ENCODE data around the gene ZNF784. TPM values are rescaled to one million over a fixed set of nuclear protein-coding genes. Genes with fewer than 3 reads are reported as not detected.

Gene ZNF784
- total RNA-seq, 1 experiment from 2014 or later, result 9.9 TPM

GRCh38 chr19:55606471-55606787, 17.9 kb downstream of the ZNF784 start:
- Mint-ChIP-seq H3K36me3 (peaks cover 22% of the 10 kb centered on the region), H3K27me3 (ENCODE audit: low read depth) (no peaks in the 10 kb centered on the region), H3K27ac (peak overlapping the region; percentile 99), H3K9me3 (no peaks in the 10 kb centered on the region), H3K4me3 (peak overlapping the region; percentile 98), H3K4me1 (peaks cover 21% of the 10 kb centered on the region)
- DNase-seq (ENCODE audit: low spot score) (no peak), ATAC-seq (no peak)
- no peak for TF ChIP-seq TCF7 (CRISPR knock-in tag; IDR thresholded peaks at IDR 0.05; ENCODE audit: low read depth)
- ChIA-PET CTCF (interaction anchor here (0.5 to 4.4 kb wide), 38 partner anchors 9 to 515 kb away, joined by 3 to 55 read pairs (median 5); partner anchors contain the start of genes CCDC106, ISOC2, U2AF2 and ZNF579), POLR2A (interaction anchor here (0.8 to 1.9 kb wide), 7 partner anchors 14 to 110 kb away, joined by 3 to 10 read pairs (median 5); partner anchors contain the start of gene ZNF784)

GRCh38 chr19:55605637-55606470, 18.5 kb downstream of the ZNF784 start, which contains the start of gene ZNF865:
TSS of gene ZNF865 (plus strand) at chr19:55605647. CDS start at chr19:55613619, 7,972 bp downstream.
- no peaks in the 10 kb centered on the region for H3K9me3 Mint-ChIP-seq
- H3K4me1 Mint-ChIP-seq, result peaks cover 27% of the 10 kb centered on the region
- H3K36me3 Mint-ChIP-seq, result peaks cover 22% of the 10 kb centered on the region
- peak within 1 kb of the TSS; percentile 98 for H3K4me3 Mint-ChIP-seq
- ATAC-seq (peak; percentile 43), DNase-seq (ENCODE audit: low spot score) (peak; percentile 81)
- H3K27me3 Mint-ChIP-seq (ENCODE audit: low read depth), result no peaks in the 10 kb centered on the region
- ChIA-PET CTCF (interaction anchor here (0.5 to 4.4 kb wide), 44 partner anchors 7 to 516 kb away, joined by 3 to 55 read pairs (median 4); partner anchors contain the start of genes CCDC106, ISOC2, U2AF2 and ZNF579), POLR2A (interaction anchor here (0.7 to 1.9 kb wide), 9 partner anchors 13 to 121 kb away, joined by 3 to 10 read pairs (median 5); partner anchors contain the start of genes NAT14 and ZNF784)
- 0 out of 2 replicates have a peak, but pooled peaks have one; percentile 14 for TF ChIP-seq CTCF (IDR thresholded peaks at IDR 0.05)
- TF ChIP-seq NFYB (CRISPR knock-in tag; conservative IDR thresholded peaks at IDR 0.05; ENCODE audit: low read depth), result no peak
- peak within 1 kb of the TSS; percentile 99 for H3K27ac Mint-ChIP-seq

- CTCF ChIA-PET, result interaction anchor here (0.5 to 4.4 kb wide), 23 partner anchors 8 to 459 kb away, joined by 3 to 55 read pairs (median 7); partner anchors contain the start of genes CCDC106, TMEM238, U2AF2 and ZNF579
- Mint-ChIP-seq H3K4me1 (peaks cover 27% of the 10 kb centered on the region), H3K27me3 (ENCODE audit: low read depth) (no peaks in the 10 kb centered on the region), H3K36me3 (peaks cover 22% of the 10 kb centered on the region), H3K4me3 (peak overlapping the region; percentile 83), H3K9me3 (no peaks in the 10 kb centered on the region), H3K27ac (peak overlapping the region; percentile 99)
- DNase-seq (ENCODE audit: low spot score), result peak; percentile 98
- TF ChIP-seq CREM (CRISPR knock-in tag; IDR thresholded peaks at IDR 0.05) (no peak), RORB (CRISPR knock-in tag; IDR thresholded peaks at IDR 0.05) (no peak), CBFB (CRISPR knock-in tag; IDR thresholded peaks at IDR 0.05; ENCODE audit: low read depth) (no peak), ZNF138 (CRISPR knock-in tag; conservative IDR thresholded peaks at IDR 0.05) (no peak), PRDM15 (CRISPR knock-in tag; IDR thresholded peaks at IDR 0.05) (peak; percentile 42; the same call in 1 of the 2 replicates), IRF1 (CRISPR knock-in tag; IDR thresholded peaks at IDR 0.05) (no peak), NFATC4 (CRISPR knock-in tag; IDR thresholded peaks at IDR 0.05) (no peak), GABPB1 (CRISPR knock-in tag; IDR thresholded peaks at IDR 0.05) (peak; percentile 34; the same call in 1 of the 2 replicates), SP1 (CRISPR knock-in tag; conservative IDR thresholded peaks at IDR 0.05) (peak; percentile 83), ZNF423 (CRISPR knock-in tag; IDR thresholded peaks at IDR 0.05) (no peak), JUN (CRISPR knock-in tag; IDR thresholded peaks at IDR 0.05) (no peak), NR3C1 (CRISPR knock-in tag; conservative IDR thresholded peaks at IDR 0.05; ENCODE audit: low read depth) (no peak), TEAD4 (CRISPR knock-in tag; IDR thresholded peaks at IDR 0.05) (no peak), ZNF512 (CRISPR knock-in tag; IDR thresholded peaks at IDR 0.05; ENCODE audit: borderline replicate concordance) (no peak)
- POLR2A ChIA-PET, result interaction anchor here (0.6 to 1.9 kb wide), 9 partner anchors 8 to 412 kb away, joined by 3 to 9 read pairs (median 5); partner anchors contain the start of genes NAT14 and ZNF784
- ATAC-seq, result peak; percentile 58
Observed at GRCh38 chr19:55605207-55605636, 19.1 kb downstream of the ZNF784 start.
